SU-DHL-6 (cell line): ENCODE results near the gene MRPL2.

Source experiments
- EZH2phosphoT487 ChIP-seq: fragments of 200-600 bp; sonication (generic), shearing (Covaris generic); conservative IDR thresholded peaks from 2 replicates; pipeline ENCODE4 v1.6.1; 2018; ENCODE audit warnings: mild to moderate bottlenecking, antibody characterized with exemption, low read length, moderate library complexity, mixed read lengths
- TF ChIP-seq, protein P1 (sequence below): fragments of 200-600 bp; sonication (generic); IDR thresholded peaks from one replicate; pipeline ENCODE4 v1.5.1; 2017; ENCODE audit warnings: antibody characterized with exemption, mild to moderate bottlenecking, low read length, moderate library complexity; ENCODE audit not compliant: insufficient read depth, poor library complexity, severe bottlenecking

DNA sequence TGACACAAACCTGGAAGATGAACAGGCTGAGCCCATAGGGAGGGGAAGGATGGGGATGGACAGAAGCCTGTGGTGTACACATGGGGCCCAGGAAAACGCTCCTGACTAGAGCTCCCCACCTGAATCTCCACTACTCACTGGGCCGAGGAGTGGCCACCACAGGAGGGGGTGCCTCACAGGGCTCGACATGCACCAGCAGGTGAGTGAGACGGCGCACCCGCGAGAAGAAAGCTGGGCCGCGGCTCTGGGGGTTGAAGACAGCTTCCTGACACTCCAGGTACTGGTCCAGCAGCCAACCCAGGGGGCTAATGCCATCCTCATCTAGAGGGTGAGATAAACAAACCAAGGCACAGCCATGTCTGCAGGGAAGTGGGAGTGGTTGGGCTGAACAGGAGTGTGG lies 15.9 kb downstream of the MRPL2 start:
- no peak for TF ChIP-seq EZH2phosphoT487
- TF ChIP-seq, protein P1, sequence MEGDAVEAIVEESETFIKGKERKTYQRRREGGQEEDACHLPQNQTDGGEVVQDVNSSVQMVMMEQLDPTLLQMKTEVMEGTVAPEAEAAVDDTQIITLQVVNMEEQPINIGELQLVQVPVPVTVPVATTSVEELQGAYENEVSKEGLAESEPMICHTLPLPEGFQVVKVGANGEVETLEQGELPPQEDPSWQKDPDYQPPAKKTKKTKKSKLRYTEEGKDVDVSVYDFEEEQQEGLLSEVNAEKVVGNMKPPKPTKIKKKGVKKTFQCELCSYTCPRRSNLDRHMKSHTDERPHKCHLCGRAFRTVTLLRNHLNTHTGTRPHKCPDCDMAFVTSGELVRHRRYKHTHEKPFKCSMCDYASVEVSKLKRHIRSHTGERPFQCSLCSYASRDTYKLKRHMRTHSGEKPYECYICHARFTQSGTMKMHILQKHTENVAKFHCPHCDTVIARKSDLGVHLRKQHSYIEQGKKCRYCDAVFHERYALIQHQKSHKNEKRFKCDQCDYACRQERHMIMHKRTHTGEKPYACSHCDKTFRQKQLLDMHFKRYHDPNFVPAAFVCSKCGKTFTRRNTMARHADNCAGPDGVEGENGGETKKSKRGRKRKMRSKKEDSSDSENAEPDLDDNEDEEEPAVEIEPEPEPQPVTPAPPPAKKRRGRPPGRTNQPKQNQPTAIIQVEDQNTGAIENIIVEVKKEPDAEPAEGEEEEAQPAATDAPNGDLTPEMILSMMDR: no peak
